Activated CD8-positive, alpha-beta T cell treated with anti-CD3 and anti-CD28 coated beads for 36 hours (primary cell): ENCODE results near the gene SLC4A3. TPM values are rescaled to one million over a fixed set of nuclear protein-coding genes. Genes with fewer than 3 reads are reported as not detected.

Experiments used
- ATAC-seq: fragments of 200-7000 bp; cut with Tn5 transposase; one replicate; pipeline ENCODE4 v1.10.0; 2021; ENCODE audit warnings: mild to moderate bottlenecking, moderate library complexity
- CTCF ChIA-PET: fragments of 350-600 bp; sonication (Branson Sonifier 250); formaldehyde crosslinking; loops from one replicate; lab custom pipeline; 2021; ENCODE audit warnings: antibody characterized with exemption; lab: Charles Lee
- POLR2A ChIA-PET: fragments of 350-600 bp; sonication (Branson Sonifier 250); formaldehyde crosslinking; loops from one replicate; lab custom pipeline; 2021; ENCODE audit warnings: antibody characterized with exemption; lab: Charles Lee
- DNase-seq: peaks from one replicate; pipeline ENCODE4 v3.0.0-alpha.2; 2020
- H3K27ac Mint-ChIP-seq: one replicate; pipeline ENCODE4 v1.8.0; 2021; ENCODE audit warnings: mild to moderate bottlenecking, mixed read lengths
- H3K27me3 Mint-ChIP-seq: one replicate; pipeline ENCODE4 v1.8.0; 2021; ENCODE audit warnings: mixed read lengths
- H3K36me3 Mint-ChIP-seq: one replicate; pipeline ENCODE4 v1.8.0; 2021; ENCODE audit warnings: low read depth, mixed read lengths
- H3K4me1 Mint-ChIP-seq: one replicate; pipeline ENCODE4 v1.8.0; 2021; ENCODE audit warnings: low read depth, mixed read lengths
- H3K4me3 Mint-ChIP-seq: one replicate; pipeline ENCODE4 v1.8.0; 2021; ENCODE audit warnings: mild to moderate bottlenecking, moderate library complexity, mixed read lengths
- H3K9me3 Mint-ChIP-seq: one replicate; pipeline ENCODE4 v1.8.0; 2021; ENCODE audit warnings: mixed read lengths
- intact Hi-C: fragments of 100-400 bp; cut with micrococcal nuclease; formaldehyde crosslinking; loops from one replicate; pipeline ENCODE4 v1.10.0; 2022
- total RNA-seq, 2 experiments: library from RNA; stranded (reverse); gene quantifications; one replicate each; pipeline ENCODE4 v1.2.3, GENCODE V29; 2021
- TF ChIP-seq, protein P1 (sequence below): fragments of 200-600 bp; IDR thresholded peaks from one replicate; pipeline ENCODE4 v1.8.0; 2022; ENCODE audit warnings: antibody characterized with exemption, mild to moderate bottlenecking

SLC4A3 gene
- total RNA-seq, 2 experiments from 2014 or later, result not detected

DNA sequence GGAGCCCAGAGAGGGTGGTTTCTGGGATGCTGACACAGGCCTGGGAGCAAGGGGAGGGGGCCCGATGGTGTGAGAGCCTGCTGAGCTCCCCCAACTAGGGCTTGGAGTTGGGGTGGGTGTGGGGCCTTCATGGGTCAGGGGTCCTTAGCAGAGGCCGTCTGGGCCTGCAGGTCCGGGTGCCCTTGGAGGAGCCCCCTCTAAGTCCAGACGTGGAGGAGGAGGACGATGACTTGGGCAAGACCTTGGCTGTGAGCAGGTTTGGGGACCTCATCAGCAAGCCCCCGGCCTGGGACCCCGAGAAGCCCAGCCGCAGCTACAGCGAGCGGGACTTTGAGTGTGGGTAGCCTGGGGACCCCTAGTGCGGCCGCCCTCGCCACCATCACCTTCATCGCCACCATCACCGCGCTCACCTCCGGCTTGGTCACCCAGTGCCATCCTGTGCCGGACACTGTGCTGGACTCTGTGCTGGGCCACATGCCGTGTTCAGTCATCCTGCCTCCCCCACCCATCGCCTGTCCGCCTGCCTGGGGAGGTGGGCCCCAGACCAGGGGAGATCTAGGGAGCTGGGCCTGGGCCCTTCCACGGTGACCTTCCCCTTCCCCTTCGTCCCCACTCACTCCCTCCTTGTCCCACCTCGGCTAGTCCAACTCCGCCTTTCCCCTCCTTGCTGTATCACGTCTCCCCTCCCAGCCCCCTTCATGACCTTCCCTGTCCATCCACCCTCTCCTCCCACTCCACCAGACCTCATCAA, 980 bp downstream of the SLC4A3 start:
- TF ChIP-seq, protein P1, sequence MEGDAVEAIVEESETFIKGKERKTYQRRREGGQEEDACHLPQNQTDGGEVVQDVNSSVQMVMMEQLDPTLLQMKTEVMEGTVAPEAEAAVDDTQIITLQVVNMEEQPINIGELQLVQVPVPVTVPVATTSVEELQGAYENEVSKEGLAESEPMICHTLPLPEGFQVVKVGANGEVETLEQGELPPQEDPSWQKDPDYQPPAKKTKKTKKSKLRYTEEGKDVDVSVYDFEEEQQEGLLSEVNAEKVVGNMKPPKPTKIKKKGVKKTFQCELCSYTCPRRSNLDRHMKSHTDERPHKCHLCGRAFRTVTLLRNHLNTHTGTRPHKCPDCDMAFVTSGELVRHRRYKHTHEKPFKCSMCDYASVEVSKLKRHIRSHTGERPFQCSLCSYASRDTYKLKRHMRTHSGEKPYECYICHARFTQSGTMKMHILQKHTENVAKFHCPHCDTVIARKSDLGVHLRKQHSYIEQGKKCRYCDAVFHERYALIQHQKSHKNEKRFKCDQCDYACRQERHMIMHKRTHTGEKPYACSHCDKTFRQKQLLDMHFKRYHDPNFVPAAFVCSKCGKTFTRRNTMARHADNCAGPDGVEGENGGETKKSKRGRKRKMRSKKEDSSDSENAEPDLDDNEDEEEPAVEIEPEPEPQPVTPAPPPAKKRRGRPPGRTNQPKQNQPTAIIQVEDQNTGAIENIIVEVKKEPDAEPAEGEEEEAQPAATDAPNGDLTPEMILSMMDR, result no peak
- DNase-seq (no peak), ATAC-seq (no peak)
- H3K27me3 Mint-ChIP-seq, result peaks cover 19% of the 10 kb centered on the region
- H3K4me1 Mint-ChIP-seq, result no peaks in the 10 kb centered on the region
- no peak overlapping the region for H3K27ac Mint-ChIP-seq
- H3K36me3 Mint-ChIP-seq, result no peaks in the 10 kb centered on the region
- H3K9me3 Mint-ChIP-seq, result no peaks in the 10 kb centered on the region
- ChIA-PET CTCF (interaction anchor here (1.3 to 1.4 kb wide), 3 partner anchors 13 to 68 kb away, joined by 4 to 6 read pairs (median 5); no protein-coding TSS in a partner anchor), POLR2A (no interaction called here)
- H3K4me3 Mint-ChIP-seq, result no peak overlapping the region
- intact Hi-C loops, result no loop called here

DNA sequence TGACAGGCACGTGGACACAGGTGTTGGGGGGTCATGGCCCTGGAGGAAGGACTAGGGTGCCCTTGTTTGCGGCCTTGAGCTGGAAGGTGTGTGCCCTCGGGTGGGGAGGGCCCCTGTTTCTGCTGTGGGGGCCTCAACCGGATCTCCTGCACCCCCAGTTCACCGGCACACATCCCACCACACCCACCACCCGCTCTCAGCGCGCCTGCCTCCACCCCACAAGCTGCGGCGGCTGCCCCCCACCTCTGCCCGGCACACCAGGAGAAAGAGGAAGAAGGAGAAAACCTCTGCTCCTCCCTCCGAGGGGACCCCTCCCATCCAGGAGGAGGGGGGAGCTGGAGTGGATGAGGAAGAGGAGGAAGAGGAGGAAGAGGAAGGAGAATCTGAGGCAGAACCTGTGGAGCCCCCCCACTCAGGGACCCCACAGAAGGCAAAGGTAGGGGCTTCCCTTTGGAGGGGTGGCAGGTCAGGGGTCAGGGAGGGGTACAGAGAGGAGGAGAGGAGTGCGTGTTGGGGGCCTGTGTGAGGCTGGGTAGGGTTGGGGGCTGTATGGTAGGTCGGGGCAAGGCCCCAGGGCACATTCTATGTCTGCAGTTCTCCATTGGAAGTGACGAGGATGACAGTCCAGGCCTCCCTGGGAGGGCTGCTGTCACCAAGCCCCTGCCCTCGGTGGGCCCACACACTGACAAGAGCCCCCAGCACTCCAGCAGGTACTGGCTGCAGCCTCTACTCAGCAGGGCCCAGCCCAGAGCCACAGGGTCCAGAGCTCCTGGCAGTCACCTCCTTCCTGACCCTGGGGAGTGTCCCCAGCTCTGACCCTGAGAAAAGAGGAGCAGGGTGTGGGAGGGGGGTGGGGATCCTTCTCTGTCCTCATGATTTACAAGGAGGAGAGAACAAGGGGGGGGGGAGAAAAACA, 1.8 kb downstream of the SLC4A3 start:
- ChIA-PET CTCF (interaction anchor here (1.3 to 1.4 kb wide), 3 partner anchors 12 to 69 kb away, joined by 4 to 6 read pairs (median 5); no protein-coding TSS in a partner anchor), POLR2A (interaction anchor here (0.7 kb wide), 1 partner anchor 12 kb away, joined by 3 read pairs; no protein-coding TSS in a partner anchor)
- DNase-seq (no peak), ATAC-seq (no peak)
- TF ChIP-seq, protein P1, result no peak
- no peaks in the 10 kb centered on the region for H3K4me1 Mint-ChIP-seq
- H3K36me3 Mint-ChIP-seq, result no peaks in the 10 kb centered on the region
- H3K4me3 Mint-ChIP-seq, result no peak overlapping the region
- peaks cover 19% of the 10 kb centered on the region for H3K27me3 Mint-ChIP-seq
- no peak overlapping the region for H3K27ac Mint-ChIP-seq
- intact Hi-C loops, result no loop called here
- H3K9me3 Mint-ChIP-seq, result no peaks in the 10 kb centered on the region

DNA sequence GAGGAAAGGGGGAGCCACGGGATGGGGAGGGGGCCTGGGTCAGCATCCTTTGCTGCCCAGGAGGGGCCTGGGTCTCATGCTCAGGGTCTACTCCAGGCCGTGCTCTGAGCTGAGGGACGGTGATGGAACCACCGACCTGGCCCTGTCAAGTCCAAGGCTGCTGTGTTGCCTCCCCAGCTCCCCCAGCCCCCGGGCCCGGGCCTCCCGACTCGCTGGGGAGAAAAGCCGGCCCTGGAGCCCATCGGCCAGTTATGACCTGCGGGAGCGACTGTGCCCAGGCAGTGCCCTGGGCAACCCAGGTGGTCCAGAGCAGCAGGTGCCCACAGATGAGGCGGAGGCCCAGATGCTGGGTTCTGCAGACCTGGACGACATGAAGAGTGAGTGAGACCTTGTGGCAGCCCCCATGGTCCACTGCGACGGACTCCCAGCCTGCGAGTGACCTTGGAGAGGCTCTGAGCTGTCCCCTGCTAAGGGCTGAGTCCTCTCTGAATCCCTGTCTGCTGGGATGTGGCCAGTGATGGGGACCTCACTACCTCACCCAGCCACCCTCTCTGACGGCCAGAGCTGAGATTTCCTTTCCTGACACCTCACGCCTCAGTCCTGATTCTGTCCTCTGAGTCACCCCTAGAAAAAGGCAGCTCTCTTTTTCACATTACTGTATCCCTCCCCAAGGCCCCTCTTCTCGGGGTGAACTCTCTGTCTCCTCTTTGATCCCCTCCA, 2.7 kb downstream of the SLC4A3 start:
- peaks cover 17% of the 10 kb centered on the region for H3K27me3 Mint-ChIP-seq
- TF ChIP-seq, protein P1, result no peak
- ChIA-PET CTCF (interaction anchor here (1.5 kb wide), 1 partner anchor 69 kb away, joined by 6 read pairs; no protein-coding TSS in a partner anchor), POLR2A (interaction anchor here (1.0 kb wide), 1 partner anchor 11 kb away, joined by 3 read pairs; no protein-coding TSS in a partner anchor)
- ATAC-seq (no peak), DNase-seq (no peak)
- H3K9me3 Mint-ChIP-seq, result no peaks in the 10 kb centered on the region
- H3K4me3 Mint-ChIP-seq, result no peak overlapping the region
- no peaks in the 10 kb centered on the region for H3K36me3 Mint-ChIP-seq
- H3K4me1 Mint-ChIP-seq, result no peaks in the 10 kb centered on the region
- H3K27ac Mint-ChIP-seq, result no peak overlapping the region
- intact Hi-C loops, result no loop called here

DNA sequence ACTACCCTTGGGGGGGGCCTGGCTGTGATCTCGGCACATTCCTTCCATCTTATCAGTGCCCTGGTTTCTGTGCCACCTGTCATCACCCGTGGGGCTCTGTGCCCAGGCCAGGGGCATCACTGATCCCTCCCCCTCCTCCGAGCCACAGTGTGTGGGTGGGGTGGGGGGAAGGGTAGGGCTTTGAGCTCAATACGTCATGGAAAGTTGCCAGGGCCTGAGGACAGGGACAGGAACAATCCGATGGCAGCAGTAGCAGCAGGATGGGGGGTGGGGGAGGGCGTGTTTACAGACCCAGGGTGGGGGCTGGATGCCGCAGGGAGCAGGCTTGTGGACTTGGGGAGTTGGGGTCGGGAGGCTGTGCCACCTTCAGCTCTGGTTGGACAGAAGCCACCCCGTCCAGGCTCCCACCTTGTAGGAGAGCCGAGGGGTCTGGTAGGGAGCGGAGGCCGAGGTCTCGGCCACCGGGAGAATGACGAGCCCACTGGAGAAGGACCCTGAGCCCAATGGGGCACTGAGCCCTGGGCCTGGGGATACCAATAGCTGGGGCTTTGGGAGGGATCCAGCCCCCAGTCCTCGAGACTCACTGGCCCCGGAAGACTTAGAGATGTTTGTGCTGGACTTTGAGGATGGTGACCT, 3.5 kb downstream of the SLC4A3 start:
- TF ChIP-seq, protein P1, result no peak
- ChIA-PET POLR2A (interaction anchor here (1.0 kb wide), 1 partner anchor 11 kb away, joined by 3 read pairs; no protein-coding TSS in a partner anchor), CTCF (interaction anchor here (1.0 to 1.5 kb wide), 3 partner anchors 11 to 90 kb away, joined by 3 to 6 read pairs (median 4); no protein-coding TSS in a partner anchor)

More for the DNA sequence above, 3.5 kb downstream of the SLC4A3 start:
- no peaks in the 10 kb centered on the region for H3K4me1 Mint-ChIP-seq
- no peak overlapping the region for H3K4me3 Mint-ChIP-seq
- H3K36me3 Mint-ChIP-seq, result no peaks in the 10 kb centered on the region
- H3K27me3 Mint-ChIP-seq, result peaks cover 17% of the 10 kb centered on the region
- no peak overlapping the region for H3K27ac Mint-ChIP-seq
- no peaks in the 10 kb centered on the region for H3K9me3 Mint-ChIP-seq
- DNase-seq, result no peak
- intact Hi-C loops, result no loop called here
- ATAC-seq, result no peak
